ENCODE data around the gene DLAT.
A peak's percentile ranks its signal among the peaks of the same experiment; 100 is the strongest.
"Not testable (repeated sequence)": the region's sequence is repeated elsewhere in the genome, so short reads cannot be mapped to it uniquely, and the experiment has no call there.

DLAT gene

DNA sequence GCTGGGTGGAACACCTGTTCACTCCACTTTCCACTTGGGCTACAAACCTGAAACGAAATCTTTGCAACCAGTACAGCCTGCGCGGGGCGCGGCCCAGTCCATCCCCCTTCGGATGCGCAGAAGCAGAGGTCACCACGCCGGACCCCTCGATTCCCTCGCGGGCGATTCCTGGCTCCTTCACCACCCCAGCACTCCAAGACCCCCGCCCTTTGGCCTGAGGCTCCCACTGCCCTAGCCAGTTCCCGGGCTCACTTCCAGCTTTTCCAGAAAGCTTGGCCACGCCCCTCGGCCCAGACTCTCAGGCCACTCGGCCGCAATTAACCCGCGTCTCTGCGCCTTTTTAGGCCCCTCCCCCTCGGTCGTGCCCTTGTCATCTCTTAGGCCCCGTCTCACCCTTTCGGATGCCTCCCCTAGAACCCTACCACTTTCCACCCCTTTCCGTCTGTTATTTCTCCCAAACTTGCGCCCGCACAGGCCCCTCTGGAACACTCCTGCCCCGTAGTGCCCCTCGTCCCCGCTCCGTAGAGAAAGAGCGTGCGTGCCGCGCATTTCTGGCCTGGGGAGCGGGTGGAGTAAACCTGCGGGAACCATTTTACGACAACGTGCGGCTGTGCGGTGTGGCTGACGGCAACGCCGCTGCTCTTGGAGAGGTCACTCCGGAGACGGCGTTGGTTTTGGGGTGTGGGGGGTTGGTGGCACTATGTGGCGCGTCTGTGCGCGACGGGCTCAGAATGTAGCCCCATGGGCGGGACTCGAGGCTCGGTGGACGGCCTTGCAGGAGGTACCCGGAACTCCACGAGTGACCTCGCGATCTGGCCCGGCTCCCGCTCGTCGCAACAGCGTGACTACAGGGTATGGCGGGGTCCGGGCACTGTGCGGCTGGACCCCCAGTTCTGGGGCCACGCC is at the start of gene DLAT:
TSS of gene DLAT (plus strand) at position 636 of the 906 bp plus-strand sequence. CDS start at position 701, 65 bp downstream.
- peak; percentile 51 to 69 for DNase-seq (ENCODE audit: low read depth in 2 of 2)

- no peak for DNase-seq (ENCODE audit: low read depth in 2 of 2)
These were observed 49.0 kb upstream of the DLAT start for GRCh38 chr11:111976119-111976766.

DNA sequence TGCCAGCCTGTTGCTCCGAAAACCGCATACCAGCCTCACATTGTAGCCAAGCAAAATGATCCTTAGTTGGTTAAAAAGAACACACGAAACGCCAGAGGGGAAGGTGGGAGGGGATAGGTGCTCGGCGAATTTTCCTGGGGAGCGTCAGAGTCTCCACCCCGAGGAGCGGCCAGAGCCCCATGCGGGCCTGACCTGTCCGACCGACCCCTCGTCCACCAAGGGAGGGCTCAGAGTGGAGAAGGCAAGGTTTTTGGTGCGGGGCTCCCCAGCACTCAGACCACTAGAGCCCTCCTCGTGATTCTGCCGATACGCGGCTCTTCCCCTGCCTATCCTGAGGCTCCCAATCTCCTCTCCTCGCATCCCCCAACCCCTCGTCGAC is 48.5 kb upstream of the DLAT start:
- no peak for DNase-seq (ENCODE audit: low read depth in 2 of 2)

DNA sequence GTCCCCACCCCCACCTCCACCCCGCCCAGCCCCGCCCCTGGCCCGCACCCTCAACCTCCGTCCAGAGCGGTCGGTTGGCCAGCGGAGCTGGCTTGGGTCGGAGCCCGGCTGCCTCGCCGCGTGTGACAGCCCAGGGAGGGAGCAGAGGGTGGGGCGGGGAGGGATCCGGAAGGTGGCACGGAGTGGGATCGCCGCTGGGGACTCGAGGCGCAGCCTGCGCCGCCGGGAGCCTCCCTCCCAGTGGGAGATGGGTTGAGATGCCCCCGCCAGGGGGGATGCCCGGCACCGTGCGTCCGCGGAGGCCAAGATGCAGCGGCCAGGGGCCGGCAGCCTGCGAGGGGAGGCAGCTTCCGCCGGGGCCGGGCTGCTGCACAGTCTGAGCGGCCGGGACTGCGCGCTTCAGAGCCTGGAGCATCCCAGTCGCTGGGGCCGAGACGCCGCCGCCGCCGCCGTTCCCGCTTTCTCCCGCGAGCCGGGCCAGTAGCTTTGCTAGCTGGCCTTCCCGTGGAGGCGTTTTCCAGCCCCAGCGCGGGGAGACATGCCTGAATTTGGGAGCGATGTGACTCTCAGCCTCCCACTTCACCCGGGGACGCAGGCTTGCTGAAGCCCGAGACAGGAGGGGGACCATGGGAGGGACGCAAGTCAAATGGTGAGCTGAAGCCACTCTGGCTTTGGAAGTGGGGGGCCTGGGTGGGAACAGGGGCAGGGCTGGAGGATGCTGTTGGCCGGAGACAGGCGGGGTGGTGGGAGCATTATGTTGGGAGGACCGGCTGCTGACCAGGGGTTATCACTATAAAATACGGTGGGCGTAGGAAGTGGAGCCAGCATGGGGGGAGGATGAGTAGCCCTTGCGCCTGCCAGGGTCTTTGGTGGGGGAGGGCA is 47.8 kb upstream of the DLAT start:
- no peak for DNase-seq (ENCODE audit: low read depth in 2 of 2)

- no peak for DNase-seq (ENCODE audit: low read depth in 2 of 2)
These were observed 47.0 kb upstream of the DLAT start for GRCh38 chr11:111978028-111978771.

GRCh38 chr11:111980062-111980461 is 45.1 kb upstream of the DLAT start:
- no peak for DNase-seq (ENCODE audit: low read depth in 2 of 2)

GRCh38 chr11:111981270-111981669 is 43.9 kb upstream of the DLAT start:
- DNase-seq (ENCODE audit: low read depth in 2 of 2): no peak

DNA sequence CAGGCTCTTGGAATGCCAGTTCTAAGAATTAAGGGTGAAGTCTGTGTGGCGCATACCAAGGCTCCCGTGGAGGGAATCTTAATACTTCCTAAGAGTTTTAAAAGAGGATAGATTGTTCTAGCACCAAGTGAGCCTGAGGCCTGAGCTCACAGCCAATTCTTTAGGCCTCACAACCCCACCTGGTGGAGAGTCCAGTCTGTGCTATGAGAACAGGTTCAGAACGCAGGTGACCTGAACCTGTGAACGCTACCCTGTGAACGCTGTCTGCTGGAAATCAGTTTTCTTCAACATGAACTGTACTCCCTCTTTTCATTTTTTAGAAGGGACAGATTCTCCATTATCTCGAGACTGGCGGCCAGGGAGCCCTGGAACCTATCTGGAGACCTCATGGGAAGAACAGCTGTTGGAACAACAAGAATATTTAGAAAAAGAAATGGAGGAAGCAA is 43.2 kb upstream of the DLAT start:
- peak; percentile 5 to 28 for DNase-seq (ENCODE audit: low read depth in 2 of 2)

DNA sequence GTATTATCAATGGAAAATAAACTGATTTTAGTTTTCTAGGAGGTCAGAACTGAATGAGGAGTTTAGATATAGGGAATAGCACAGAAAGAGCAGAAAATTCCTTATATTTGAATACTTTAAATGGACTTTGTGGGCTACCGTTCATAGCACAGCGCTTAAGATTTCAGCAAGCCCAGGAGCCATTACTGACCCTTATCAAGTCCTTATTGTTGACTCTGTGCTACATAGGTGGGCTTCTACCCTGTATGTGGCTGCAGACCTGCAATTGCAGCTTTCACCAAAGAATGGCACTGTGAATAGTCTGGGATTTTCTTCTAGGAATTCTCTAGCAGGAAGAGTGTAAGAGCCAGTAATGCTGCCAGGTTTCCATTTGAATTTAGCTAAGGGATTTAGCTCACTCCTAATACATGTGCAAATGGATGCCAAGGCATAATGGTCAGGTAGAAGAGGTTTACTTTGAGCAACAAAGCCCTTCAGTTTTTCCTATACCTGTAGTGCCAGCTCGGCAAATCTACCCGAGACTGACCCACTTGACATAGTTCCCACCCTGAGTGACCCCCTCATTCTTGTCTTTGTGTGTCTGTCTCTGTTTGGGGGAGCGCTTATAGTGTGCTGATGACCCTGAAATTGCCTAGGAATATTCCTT is 42.5 kb upstream of the DLAT start:
- DNase-seq (ENCODE audit: low read depth in 2 of 2): no peak

- no peak for DNase-seq (ENCODE audit: low read depth in 2 of 2)
These were observed 41.8 kb upstream of the DLAT start for GRCh38 chr11:111983187-111983986.

DNA sequence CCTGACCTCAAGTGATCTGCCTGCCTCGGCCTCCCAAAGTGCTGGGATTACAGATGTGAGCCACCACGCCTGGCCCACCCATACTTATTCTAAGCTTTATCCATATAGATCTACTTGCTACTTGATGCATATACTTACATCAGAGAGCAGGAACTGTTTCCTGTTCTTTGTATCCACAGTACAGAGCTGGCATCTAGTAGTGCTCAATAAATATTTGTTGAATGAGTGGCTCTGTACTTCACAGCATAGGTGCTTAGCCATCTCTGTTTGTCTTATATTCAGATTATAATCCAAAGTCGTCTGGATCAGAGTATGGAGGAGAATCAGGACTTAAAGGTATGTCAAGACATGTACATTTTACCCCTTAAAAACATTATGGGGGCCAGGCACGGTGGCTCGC is 38.6 kb upstream of the DLAT start:
- no peak for DNase-seq (ENCODE audit: low read depth in 2 of 2)

- no peak for DNase-seq (ENCODE audit: low read depth in 2 of 2)
These were observed 34.8 kb upstream of the DLAT start for GRCh38 chr11:111990381-111990780.

DNA sequence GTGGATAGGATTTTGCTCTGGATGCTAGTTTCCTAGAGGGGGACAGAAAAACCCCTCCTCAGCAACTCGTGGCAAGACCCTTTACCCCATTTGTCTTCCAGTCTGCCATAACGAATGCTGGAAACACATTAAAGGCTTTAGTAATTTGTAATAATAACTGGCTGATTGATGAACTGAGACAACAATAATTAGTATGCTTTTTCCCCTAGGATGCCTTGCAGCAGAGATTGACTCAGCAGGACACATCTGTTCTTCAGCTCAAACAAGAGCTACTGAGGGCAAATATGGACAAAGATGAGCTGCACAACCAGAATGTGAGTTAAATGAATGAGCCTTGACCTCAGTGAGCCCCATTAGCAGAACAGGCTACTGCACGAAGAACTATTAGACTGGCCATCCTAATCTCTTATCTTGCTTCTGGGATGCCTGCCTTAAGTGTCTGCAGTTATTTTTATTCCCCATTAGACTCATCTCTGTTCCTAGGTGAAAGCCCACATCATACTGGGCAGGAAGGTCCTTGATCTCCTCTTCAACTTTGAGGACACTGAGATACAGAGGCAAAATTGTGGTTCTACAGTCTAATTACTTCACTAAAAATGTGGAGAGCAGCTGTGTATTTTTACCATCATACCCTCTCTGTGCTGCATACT is 32.9 kb upstream of the DLAT start:
- no peak for DNase-seq (ENCODE audit: low read depth in 2 of 2)

GRCh38 chr11:111996129-111996528 is 29.1 kb upstream of the DLAT start:
- no peak for DNase-seq (ENCODE audit: low read depth in 2 of 2)

GRCh38 chr11:111996669-111997068 is 28.5 kb upstream of the DLAT start:
- DNase-seq (ENCODE audit: low read depth in 2 of 2): not testable (repeated sequence)

DNA sequence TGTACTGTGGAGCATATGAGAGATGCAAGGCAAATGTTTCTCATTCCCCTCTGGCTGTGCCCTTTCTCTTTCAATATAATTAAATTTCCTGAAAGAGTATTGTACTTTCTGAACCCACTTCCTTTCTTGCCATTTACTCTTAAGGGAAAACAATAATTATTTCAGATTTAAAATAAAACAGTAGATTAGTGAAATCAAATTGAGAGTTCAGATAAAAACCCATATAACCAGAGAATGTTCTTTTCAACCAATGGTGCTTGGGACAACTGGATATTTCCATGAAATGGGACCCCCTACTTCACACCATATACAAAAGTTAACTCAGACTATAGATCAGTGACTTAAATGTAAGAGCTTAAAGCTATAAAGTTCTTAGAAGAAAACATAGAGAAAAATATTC is 26.1 kb upstream of the DLAT start:
- no peak for DNase-seq (ENCODE audit: low read depth in 2 of 2)

DNA sequence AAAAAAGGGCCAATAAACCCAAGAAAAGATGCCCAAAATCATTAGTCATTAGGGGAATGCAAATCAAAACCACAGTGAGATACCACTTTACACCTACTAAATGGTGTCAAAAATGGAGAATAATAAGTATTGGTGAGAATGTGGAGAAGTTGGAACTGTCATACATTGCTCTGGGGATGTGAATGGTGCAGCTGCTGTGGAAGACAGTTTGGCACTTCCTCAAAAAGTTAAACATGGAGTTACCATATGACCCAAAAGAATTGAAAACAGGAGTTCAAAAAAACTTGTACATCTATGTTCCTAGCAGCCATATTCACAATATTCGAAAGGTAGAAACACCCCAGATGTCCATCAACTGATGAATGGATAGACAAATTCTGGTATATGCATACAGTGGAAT is 24.5 kb upstream of the DLAT start:
- DNase-seq (ENCODE audit: low read depth in 2 of 2): no peak

DNA sequence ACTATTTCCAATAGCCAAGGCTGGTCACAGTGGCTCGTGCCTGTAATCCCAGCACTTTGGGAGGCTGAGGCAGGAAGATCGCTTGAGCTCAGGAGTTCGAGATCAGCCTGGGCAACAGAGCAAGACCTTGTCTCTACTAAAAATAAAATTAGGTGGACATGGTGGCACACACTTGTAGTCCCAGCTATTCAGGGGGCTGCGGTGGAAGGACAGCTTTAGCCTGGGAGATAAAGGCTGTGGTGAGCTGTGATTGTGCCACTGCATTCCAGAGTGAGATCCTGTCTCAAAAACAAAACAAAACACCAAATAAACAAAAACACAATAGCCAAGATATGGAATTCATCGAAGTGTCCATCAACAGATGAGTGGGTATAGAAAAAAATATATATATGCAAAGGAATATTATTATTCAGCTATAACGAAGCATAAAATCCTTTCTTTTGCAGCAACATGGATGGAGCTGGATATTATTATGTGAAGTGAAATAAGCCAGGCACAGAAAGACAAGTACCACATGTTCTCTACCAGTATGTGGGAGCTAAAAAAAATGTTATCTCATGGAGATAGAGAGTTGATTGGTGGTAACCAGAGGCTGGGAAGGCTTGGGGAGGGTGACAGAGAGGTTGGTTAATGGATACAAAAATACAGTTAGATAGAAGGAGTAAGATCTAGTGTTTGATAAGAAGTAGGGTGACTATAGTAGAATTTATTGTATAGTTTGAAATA is 22.6 kb upstream of the DLAT start:
- no peak for DNase-seq (ENCODE audit: low read depth in 2 of 2)

DNA sequence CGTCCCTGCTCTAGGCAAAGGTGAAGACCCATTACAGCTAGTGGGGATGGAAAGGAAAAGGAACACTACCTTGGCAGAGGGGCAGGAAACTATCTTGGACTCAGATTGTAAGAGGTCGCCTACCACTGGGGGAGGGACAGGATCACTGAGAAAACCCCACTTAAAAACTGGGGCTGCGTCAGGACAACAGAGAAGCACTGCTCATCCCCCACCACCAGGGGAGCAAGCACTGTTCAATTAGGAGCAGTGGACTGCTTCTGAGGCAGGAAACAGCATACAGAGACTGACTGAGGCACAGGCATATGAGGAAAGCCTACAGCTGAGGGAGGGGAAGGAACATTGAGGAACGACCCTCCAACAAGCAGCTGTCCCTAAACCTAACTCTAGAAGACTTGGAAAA is 20.8 kb upstream of the DLAT start:
- no peak for DNase-seq (ENCODE audit: low read depth in 2 of 2)

All from stimulated activated CD8-positive, alpha-beta memory T cell treated with anti-CD3 and anti-CD28 coated beads, Interleukin-2, amount 100 ng/mL, for 1 hour (primary cell).